Measurements from ENCODE around the gene STMN3.
"Not testable (repeated sequence)": the region's sequence is repeated elsewhere in the genome, so short reads cannot be mapped to it uniquely, and the experiment has no call there.

The STMN3 gene

GRCh38 chr20:63619505-63619904 lies 33.7 kb downstream of the STMN3 start:
- peaks cover 17% of the 10 kb centered on the region for H3K36me3 ChIP-seq (ENCODE audit: control insufficient read depth, insufficient read depth, low read length)
- 91% methylated on average over 13 of the region's 13 CpGs for WGBS, 2 experiments
- no peaks in the 10 kb centered on the region for H3K27me3 ChIP-seq (ENCODE audit: control insufficient read depth, insufficient read depth, low read length, poor library complexity, severe bottlenecking)
- H3K27ac ChIP-seq (ENCODE audit: insufficient read depth, low read depth, low read length, poor library complexity, severe bottlenecking), result no peak overlapping the region
- no peaks in the 10 kb centered on the region for H3K4me1 ChIP-seq (ENCODE audit: control insufficient read depth, insufficient read depth, low read length)
- no peaks in the 10 kb centered on the region for H3K9me3 ChIP-seq (ENCODE audit: control insufficient read depth, low read length)
- H3K4me3 ChIP-seq (ENCODE audit: insufficient read depth, low read depth, low read length), result no peak overlapping the region

DNA sequence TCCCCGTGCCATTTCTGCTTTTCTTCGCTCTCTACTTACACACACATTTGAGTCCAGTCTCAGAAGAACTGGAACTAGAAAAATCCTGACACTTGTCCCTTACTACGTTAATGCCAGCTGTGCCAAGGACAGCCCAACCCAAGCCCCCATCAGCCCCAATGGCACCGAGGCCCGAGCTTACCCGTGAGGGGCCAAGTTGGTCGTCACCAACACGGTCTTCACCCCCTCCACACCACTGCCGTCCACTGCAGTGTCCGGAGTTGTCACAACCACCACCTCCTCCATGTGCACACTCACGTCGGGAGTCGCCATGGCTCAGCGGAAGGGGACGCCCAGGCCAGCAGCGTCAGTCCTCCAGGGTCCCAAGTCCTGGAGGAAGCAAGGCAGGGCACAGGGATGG lies 34.1 kb downstream of the STMN3 start:
- Histone ChIP-seq H3K9me3 (ENCODE audit: control insufficient read depth, low read length) (no peaks in the 10 kb centered on the region), H3K36me3 (ENCODE audit: control insufficient read depth, insufficient read depth, low read length) (peaks cover 17% of the 10 kb centered on the region), H3K27me3 (ENCODE audit: control insufficient read depth, insufficient read depth, low read length, poor library complexity, severe bottlenecking) (no peaks in the 10 kb centered on the region), H3K4me3 (ENCODE audit: insufficient read depth, low read depth, low read length) (no peak overlapping the region), H3K27ac (ENCODE audit: insufficient read depth, low read depth, low read length, poor library complexity, severe bottlenecking) (no peak overlapping the region), H3K4me1 (ENCODE audit: control insufficient read depth, insufficient read depth, low read length) (no peaks in the 10 kb centered on the region)
- WGBS, 2 experiments, result 94 to 96% methylated on average over 16 of the region's 16 CpGs

- no peak overlapping the region for H3K27ac ChIP-seq (ENCODE audit: insufficient read depth, low read depth, low read length, poor library complexity, severe bottlenecking)
- H3K27me3 ChIP-seq (ENCODE audit: control insufficient read depth, insufficient read depth, low read length, poor library complexity, severe bottlenecking), result no peaks in the 10 kb centered on the region
- no peaks in the 10 kb centered on the region for H3K9me3 ChIP-seq (ENCODE audit: control insufficient read depth, low read length)
- no peak overlapping the region for H3K4me3 ChIP-seq (ENCODE audit: insufficient read depth, low read depth, low read length)
- WGBS, 2 experiments, result 94 to 96% methylated on average over 11 of the region's 11 CpGs
- no peaks in the 10 kb centered on the region for H3K4me1 ChIP-seq (ENCODE audit: control insufficient read depth, insufficient read depth, low read length)
- H3K36me3 ChIP-seq (ENCODE audit: control insufficient read depth, insufficient read depth, low read length), result peaks cover 17% of the 10 kb centered on the region
Measured at GRCh38 chr20:63618291-63618980, 34.8 kb downstream of the STMN3 start.

- 91 to 93% methylated on average over 8 of the region's 8 CpGs for WGBS, 2 experiments
- Histone ChIP-seq H3K36me3 (ENCODE audit: control insufficient read depth, insufficient read depth, low read length) (peaks cover 17% of the 10 kb centered on the region), H3K27me3 (ENCODE audit: control insufficient read depth, insufficient read depth, low read length, poor library complexity, severe bottlenecking) (no peaks in the 10 kb centered on the region), H3K4me3 (ENCODE audit: insufficient read depth, low read depth, low read length) (no peak overlapping the region), H3K27ac (ENCODE audit: insufficient read depth, low read depth, low read length, poor library complexity, severe bottlenecking) (no peak overlapping the region), H3K9me3 (ENCODE audit: control insufficient read depth, low read length) (no peaks in the 10 kb centered on the region), H3K4me1 (ENCODE audit: control insufficient read depth, insufficient read depth, low read length) (no peaks in the 10 kb centered on the region)
Measured at GRCh38 chr20:63617876-63618265, 35.4 kb downstream of the STMN3 start.

DNA sequence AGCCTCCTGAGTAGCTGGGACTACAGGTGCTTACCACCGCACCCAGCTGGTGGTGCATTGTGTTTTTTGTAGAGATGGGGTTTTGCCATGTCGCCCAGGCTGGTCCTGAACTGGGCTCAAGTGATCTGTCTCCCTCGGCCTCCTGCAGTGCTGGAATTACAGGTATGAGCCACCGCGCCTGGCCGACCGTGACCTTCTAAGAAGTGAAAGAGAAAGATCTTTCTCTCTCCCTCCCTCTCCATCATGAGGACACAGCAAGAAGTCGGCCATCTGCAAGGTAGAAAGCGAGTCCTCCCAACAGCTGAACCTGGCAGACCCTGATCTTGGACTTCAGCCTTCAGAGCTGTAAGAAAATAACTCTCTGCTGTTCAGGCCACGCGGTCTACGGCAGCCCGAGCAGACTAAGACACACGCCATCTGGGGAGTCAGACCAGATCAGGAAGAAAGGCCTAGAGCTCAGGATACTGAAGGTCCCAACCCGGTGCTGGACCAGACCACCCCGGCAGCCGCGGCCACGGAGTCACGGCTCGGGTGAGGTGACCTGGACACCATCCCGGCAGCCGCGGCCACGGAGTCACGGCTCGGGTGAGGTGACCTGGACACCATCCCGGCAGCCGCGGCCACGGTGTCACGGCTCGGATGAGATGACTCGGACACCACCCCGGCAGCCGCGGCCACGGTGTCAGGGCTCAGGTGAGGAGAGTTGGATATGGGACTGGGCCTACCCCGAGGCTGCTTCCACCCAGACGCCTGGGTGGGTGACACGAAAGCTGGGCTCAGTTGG lies 35.9 kb downstream of the STMN3 start:
- Histone ChIP-seq H3K27ac (ENCODE audit: insufficient read depth, low read depth, low read length, poor library complexity, severe bottlenecking) (no peak overlapping the region), H3K36me3 (ENCODE audit: control insufficient read depth, insufficient read depth, low read length) (peaks cover 17% of the 10 kb centered on the region), H3K27me3 (ENCODE audit: control insufficient read depth, insufficient read depth, low read length, poor library complexity, severe bottlenecking) (no peaks in the 10 kb centered on the region), H3K9me3 (ENCODE audit: control insufficient read depth, low read length) (no peaks in the 10 kb centered on the region), H3K4me3 (ENCODE audit: insufficient read depth, low read depth, low read length) (no peak overlapping the region), H3K4me1 (ENCODE audit: control insufficient read depth, insufficient read depth, low read length) (no peaks in the 10 kb centered on the region)
- WGBS, 2 experiments, result 95% methylated on average over 41 of the region's 41 CpGs

GRCh38 chr20:63613863-63614594 lies 39.2 kb downstream of the STMN3 start:
- not testable (repeated sequence) for H3K4me1 ChIP-seq (ENCODE audit: control insufficient read depth, insufficient read depth, low read length); H3K9me3 ChIP-seq (ENCODE audit: control insufficient read depth, low read length); H3K4me3 ChIP-seq (ENCODE audit: insufficient read depth, low read depth, low read length); H3K27ac ChIP-seq (ENCODE audit: insufficient read depth, low read depth, low read length, poor library complexity, severe bottlenecking); H3K27me3 ChIP-seq (ENCODE audit: control insufficient read depth, insufficient read depth, low read length, poor library complexity, severe bottlenecking)
- WGBS, 2 experiments, result 87 to 89% methylated on average over 10 to 14 of the region's 18 CpGs
- H3K36me3 ChIP-seq (ENCODE audit: control insufficient read depth, insufficient read depth, low read length), result peaks cover 17% of the 10 kb centered on the region

DNA sequence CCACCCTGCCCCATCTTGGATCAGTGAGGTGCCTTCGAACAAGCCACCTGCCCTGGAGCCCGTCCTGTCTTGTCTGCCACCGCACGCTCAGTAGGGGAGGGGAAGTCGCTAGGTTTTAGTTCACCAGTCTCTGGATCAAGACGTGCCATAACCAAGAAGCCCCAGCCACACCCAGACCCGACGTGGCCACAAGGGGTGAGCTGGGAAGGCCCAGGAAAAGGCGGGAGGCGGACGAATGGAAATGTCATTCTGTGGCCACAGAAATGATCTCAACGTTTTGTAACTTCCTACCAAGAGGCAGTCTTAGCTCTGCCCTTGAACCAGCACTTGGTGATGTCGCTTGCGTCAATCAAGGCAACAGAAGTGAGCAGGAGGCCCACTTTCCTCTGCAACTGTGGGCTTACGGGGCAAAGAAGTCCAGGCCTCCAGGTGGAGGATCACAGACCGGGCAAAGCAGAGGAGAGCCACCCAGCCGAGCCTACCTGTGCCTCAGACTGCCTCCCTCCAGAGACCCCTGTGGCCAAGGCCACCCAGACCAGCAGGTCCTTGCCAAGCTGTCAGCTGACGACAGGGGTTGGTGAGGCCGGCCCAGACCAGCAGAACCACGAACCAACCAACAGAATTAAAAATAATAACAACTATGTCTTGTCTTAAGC lies 40.8 kb downstream of the STMN3 start:
- no peak overlapping the region for H3K4me3 ChIP-seq (ENCODE audit: insufficient read depth, low read depth, low read length)
- H3K9me3 ChIP-seq (ENCODE audit: control insufficient read depth, low read length), result no peaks in the 10 kb centered on the region
- 90% methylated on average over 20 of the region's 20 CpGs for WGBS, 2 experiments
- H3K27me3 ChIP-seq (ENCODE audit: control insufficient read depth, insufficient read depth, low read length, poor library complexity, severe bottlenecking), result no peaks in the 10 kb centered on the region
- no peak overlapping the region for H3K27ac ChIP-seq (ENCODE audit: insufficient read depth, low read depth, low read length, poor library complexity, severe bottlenecking)
- H3K36me3 ChIP-seq (ENCODE audit: control insufficient read depth, insufficient read depth, low read length), result peaks cover 12% of the 10 kb centered on the region
- no peaks in the 10 kb centered on the region for H3K4me1 ChIP-seq (ENCODE audit: control insufficient read depth, insufficient read depth, low read length)

DNA sequence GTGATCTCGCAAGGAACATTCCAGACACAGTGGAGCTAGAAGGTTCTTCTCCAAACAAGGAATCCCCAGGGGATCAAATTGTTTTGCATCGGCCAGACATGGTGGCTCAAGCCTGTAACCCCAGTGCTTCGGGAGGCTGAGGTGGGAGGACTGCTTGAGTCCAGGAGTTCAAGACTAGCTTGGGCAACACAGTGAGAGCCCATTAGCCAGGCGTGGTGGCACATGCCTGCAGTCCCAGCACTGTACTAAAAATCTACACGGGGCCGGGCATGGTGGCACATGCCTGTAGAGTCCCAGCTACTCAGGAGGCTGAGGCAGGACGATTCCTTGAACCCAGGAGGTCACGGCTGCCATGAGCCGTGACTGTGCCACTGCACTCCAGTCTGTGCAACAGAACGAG lies 41.6 kb downstream of the STMN3 start:
- no peaks in the 10 kb centered on the region for H3K27me3 ChIP-seq (ENCODE audit: control insufficient read depth, insufficient read depth, low read length, poor library complexity, severe bottlenecking)
- no peak overlapping the region for H3K27ac ChIP-seq (ENCODE audit: insufficient read depth, low read depth, low read length, poor library complexity, severe bottlenecking)
- peaks cover 12% of the 10 kb centered on the region for H3K36me3 ChIP-seq (ENCODE audit: control insufficient read depth, insufficient read depth, low read length)
- H3K9me3 ChIP-seq (ENCODE audit: control insufficient read depth, low read length), result no peaks in the 10 kb centered on the region
- H3K4me3 ChIP-seq (ENCODE audit: insufficient read depth, low read depth, low read length), result no peak overlapping the region
- H3K4me1 ChIP-seq (ENCODE audit: control insufficient read depth, insufficient read depth, low read length), result no peaks in the 10 kb centered on the region
- WGBS, 2 experiments, result 93 to 95% methylated on average over 10 of the region's 10 CpGs

GRCh38 chr20:63610581-63611435 lies 42.4 kb downstream of the STMN3 start:
- Histone ChIP-seq H3K4me1 (ENCODE audit: control insufficient read depth, insufficient read depth, low read length) (no peaks in the 10 kb centered on the region), H3K4me3 (ENCODE audit: insufficient read depth, low read depth, low read length) (no peak overlapping the region), H3K36me3 (ENCODE audit: control insufficient read depth, insufficient read depth, low read length) (peaks cover 12% of the 10 kb centered on the region), H3K27me3 (ENCODE audit: control insufficient read depth, insufficient read depth, low read length, poor library complexity, severe bottlenecking) (no peaks in the 10 kb centered on the region), H3K9me3 (ENCODE audit: control insufficient read depth, low read length) (no peaks in the 10 kb centered on the region), H3K27ac (ENCODE audit: insufficient read depth, low read depth, low read length, poor library complexity, severe bottlenecking) (no peak overlapping the region)
- 91 to 92% methylated on average over 17 of the region's 17 CpGs for WGBS, 2 experiments
